Hematopoietic multipotent progenitor cell treated with erythropoietin and hydrocortisone succinate and interleukin-3 and kit ligand, for 4 days (in vitro differentiated cells): ENCODE data around the gene VSIG10L.

Experiments used
- DNase-seq: peaks from one replicate; pipeline ENCODE4 v3.0.0-alpha.2; 2015

The VSIG10L gene

DNA sequence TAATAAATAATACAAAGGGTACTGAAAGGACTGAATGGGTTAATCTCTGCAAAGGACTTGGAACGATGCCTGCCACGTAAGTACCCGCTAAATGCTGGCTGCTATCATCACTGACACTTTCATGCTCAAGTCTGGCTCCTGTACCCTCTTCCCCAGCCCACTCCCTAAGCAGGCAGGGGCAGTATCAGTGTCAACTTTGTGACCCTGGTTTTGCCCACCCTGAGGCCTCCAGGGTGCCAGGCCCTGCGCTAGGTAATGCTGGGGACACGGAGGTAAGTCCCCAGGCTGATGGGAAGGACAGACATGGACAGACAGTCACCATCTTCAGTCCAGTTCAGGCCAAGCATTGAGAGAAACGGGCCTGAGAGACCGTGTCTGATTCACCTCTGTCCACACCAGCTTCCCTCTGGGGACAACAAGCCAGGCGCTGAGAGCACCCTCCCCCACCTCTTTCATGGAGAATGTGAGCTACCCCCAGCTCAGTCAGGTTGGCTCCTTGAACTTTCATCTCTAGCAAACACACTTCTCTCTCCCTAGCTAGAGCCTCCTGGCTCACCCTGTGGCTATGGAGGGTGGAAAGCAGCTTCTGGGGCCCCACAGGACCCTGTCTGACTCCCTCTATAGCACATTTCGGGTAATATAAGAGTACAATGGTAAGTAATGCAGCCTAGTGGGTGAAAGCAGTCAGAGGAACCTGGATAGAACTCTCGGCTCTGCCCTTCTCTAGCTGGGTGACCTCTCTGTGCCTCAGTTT, 23.4 kb upstream of the VSIG10L start:
- peak; percentile 65 for DNase-seq

DNA sequence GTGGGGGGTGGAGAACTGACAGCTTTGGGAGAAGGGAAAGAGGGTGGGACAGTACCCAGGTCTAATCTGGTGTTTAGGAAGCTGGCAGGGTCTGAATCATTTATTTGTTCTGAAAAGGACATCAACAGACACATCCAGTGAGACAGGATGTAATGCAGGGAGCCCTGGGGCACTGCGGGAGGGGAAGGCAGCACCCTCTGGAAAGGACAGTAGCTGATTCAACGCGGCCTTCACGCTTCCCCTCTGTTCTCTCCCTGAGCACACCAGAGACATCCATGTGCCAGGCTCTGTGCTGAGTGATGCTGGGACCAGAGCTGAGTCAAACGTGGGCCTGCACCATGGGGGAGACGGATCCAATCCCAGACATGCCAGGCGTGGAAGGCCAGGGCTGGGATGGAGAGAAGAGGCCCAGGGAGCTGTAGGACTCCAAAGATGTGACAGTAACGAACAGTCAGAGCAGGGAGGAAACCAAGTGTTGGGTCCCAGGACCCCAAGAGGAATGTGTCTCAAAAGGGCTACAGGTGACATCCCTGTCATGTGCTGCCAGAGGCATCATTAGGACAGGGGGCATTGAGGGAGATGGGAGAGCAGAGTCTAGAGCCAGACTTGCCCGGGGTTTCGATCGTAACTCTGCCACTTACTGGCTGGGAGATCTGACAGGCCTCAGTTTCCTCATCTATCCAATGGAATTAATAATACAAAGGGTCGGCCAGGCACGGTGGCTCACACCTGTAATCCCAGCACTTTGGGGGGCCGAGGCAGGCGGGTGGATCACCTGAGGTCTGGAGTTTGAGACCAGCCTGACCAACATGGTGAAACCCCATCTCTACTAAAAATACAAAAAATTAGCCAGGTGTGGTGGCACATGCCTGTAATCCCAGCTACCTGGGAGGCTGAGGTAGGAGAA, 22.5 kb upstream of the VSIG10L start:
- DNase-seq, result no peak

DNA sequence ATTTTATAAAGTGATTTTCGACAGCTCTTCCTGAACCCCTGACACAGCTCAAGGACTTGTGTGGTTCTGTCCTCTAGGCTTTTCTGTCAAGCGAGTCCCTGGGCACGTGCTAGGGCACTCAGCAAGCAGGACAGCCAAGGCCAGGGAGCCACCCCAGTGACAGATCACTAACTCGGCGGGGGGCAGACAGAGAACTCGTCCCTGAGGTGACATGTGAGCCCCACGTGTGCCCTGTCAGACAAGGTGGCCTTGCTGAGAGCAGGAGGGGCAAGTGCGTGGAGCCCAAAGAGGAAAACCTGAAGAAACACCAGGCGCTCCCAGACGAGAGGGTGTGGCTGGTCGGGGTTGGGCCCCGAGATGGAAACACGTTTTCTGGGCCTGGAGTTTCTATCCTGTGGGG, 19.3 kb upstream of the VSIG10L start:
- no peak for DNase-seq

DNA sequence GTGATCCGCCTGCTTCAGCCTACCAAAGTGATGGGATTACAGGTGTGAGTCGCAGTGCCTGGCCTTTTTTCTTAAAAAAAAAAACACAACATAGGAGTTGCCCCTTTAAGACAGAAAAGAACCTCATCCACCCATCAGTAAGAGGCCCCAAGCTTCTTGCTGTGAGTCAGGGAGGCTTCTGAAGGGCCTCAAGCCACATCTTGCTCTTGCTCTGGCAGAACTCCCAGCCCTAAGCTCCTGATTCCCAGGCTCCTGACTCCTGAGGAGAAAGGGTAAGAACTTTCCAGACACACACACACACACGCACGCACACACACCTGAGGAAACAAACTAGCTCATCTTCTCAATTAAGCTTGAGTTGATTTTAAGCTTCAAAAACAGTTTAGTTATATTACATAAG, 17.4 kb upstream of the VSIG10L start:
- no peak for DNase-seq

DNA sequence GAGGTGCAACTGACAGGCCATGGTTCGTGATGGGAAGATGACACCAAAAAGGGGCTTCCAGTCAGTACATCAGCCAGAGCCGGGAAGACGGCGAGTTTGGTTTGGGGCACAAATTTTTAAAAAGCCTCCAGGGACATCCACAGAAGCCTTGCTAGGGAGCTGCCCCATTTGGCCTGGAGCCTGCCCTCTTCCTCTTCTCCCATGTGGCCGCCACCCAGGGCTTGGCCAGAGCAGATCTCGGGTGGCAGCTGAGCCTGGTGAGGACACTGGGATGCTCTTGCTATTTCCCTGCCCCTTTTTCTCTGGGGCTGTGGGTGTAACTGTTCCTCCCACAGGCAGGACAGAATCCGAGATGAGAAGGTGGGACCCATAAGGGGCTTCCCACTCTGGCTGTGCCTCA, 16.0 kb upstream of the VSIG10L start:
- DNase-seq, result no peak

DNA sequence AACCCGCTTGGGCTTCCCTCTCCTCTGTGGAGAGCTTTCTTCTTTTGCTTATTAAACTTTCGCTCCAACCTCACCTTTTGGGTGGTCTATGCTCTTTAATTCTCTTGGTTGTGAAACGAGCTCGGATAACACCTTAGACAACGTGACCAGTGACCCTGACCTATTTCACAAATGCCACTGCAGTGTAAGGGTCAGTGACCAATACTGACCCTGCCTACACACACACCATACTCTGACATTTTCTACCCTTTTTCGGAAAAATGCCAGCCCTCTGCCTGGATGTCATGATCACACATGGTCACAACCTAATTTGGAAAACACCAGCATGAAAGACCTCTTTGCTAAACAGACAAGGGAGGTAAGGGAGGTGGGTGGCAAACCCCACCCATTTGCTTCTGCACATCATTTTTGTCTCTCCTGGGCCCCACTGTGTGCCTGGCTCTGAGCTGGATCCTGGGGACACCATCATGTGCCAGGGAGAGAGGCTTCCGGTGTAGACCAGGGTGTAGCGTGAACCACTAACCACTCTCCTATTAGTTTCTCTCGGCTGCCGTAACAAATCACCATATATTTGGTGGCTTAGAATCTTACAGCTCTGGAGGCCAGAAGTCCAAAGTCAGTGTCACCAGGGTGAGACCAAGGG, 14.3 kb upstream of the VSIG10L start:
- DNase-seq, result no peak

DNA sequence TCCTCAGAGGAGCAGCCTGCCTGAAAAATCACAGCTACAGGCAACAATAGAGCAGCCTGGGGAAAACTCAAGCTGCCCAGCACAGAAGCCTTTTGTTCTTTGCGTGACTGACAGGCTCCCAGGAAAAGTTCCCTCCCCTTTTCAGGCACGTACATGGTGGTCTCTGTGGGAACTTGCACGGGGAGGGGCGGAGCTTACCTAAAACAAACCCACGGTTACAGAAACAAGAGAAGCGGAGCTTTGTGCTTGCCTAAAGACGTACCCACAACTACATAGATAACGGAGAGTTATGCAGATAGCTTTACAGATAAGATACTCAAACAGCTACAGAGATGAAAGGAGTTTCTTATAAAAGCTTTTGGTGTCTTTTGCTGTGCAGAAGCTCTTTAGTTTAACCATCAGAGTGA, 12.8 kb upstream of the VSIG10L start:
- peak; percentile 69 for DNase-seq

DNA sequence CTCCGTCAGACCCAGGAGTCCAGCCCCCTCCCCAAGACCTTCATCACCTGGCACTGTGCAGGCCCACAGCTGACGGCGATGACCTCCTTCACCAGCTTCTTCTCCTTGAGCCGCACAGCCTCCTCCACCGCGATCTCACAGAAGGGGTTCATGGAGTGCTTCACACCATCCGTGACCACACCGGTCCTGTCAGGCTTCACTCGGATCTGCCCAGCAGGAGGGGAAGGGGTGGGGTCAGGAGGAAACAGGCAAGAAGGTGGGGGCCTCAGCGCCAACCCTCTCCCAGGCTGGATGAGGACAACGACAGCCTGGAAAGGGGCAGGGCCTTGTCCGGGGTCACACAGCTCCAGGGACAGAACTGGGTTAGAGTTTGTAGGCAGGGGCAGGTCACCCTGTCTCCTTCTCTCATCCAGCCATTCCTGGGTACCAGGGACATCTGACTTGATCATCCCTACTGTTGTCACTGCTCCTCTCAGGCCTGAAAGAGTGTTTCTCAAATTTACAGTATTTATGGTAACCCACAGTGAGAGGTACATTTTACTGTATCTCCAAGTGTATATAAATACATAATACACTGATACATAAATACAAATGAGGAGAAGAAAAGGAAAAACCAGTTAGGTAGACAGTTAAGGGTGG, 12.3 kb upstream of the VSIG10L start:
- DNase-seq, result no peak

DNA sequence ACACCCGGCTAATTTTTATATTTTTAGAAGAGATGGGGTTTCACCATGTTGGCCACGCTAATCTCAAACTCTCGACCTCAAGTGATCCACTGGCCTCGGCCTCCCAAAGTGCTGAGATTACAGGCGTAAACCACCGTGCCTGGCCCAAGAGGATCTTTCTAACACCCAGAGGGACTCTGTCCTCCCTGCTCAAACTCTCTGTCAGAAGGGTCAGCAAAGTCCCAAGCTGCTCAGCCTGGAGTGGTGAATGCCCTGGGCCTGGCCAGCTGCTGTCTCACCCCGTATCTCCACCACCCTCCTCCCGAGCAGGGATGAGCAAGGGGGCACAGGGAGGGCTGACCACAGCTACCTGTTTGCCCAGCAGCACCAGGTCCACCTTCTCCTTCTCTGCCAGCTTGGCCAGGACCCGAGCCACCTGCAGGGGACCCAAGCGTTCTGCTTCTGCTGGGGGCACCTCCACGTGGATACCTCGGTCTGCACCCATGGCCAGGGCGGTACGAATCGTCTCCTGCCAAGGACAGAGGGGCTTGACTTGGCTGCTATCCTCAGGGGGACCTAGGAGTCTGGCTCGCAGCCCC, 10.9 kb upstream of the VSIG10L start:
- DNase-seq, result no peak

DNA sequence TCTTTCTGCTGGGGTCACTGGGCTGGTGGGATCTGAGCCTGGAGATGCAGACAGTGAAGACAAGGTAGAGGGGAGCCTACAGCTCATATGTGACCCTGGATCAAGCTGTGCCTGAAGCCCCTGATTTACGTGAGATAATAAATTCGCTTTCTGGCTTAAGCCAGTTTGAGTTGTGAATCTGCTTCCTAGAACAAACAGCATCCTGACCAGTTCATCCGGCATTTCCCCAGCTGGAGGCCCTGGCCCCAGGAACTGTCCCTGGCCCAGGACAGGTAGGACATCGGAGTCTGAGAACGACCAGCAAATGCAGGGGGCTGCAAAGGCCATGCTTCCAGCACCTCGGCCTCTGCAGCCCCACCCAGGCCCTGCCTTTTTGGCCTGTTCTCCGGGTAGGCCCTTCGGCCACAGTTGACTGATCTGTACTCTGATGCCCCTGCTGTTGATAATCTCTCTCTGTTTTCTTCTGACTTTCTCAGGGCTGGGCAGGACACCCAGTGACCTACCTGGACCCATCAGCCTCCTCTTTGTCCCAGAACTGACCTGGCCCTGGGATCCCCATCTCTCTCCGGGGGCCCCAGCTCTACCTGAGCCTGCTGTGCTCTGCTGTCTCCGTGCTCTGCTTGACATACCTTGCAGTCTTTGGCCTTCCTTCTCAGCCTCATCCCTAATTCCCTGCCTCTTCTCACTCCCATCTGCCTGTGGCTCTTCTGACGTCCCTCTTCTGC, 9.5 kb upstream of the VSIG10L start:
- no peak for DNase-seq

DNA sequence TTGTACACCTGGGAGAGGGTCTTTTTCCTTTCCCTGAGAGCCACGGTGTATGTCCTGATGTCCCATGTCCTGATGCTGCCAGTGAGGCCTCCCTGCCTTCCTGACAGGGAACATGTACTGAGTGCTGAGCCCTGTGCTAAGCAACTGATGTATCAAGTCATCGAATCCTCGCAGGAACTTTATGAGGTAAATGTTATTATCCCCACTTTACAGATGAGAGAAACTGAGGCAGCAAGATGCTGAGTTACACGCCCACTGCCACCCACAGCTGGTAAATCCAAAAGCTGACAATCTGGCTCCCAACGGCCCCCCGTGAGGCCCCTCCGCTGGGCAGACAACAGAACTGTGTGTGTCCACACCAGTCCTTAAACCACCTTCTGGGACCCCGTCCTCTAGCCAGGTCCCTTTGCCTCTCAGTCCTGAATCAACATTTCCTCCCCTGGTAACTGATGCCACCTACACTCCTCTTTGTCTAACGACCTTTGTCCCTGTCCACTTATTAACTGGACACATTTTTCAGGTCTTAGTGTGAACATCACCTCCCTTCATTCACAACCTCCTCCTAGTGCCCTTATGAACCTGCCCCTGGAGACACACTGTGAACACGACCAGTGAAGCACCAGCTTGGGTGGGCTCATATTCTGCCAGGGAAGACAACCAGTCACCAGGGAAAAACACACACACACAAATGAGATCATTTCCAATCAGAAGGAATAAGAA, 5.4 kb upstream of the VSIG10L start:
- DNase-seq, result no peak

DNA sequence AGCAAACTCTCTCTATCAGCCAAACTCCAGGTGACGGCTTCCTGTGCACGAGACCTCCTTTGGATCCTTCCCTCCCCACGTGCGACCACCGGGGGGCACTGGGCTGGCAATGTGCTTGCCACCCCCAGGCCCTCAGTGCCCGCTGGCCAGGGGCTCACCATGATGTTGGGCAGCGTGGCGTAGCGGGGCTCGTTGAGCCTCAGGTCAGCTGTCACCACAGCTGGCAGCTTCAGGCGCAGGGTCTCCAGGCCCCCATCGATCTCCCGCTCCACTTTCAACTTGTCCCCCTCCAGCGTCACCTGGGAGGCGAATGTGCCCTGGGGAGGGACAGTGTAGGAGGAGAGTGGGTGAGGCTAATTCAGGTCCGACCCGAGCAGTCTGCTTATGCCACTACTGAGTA, 4.8 kb upstream of the VSIG10L start:
- DNase-seq, result no peak

DNA sequence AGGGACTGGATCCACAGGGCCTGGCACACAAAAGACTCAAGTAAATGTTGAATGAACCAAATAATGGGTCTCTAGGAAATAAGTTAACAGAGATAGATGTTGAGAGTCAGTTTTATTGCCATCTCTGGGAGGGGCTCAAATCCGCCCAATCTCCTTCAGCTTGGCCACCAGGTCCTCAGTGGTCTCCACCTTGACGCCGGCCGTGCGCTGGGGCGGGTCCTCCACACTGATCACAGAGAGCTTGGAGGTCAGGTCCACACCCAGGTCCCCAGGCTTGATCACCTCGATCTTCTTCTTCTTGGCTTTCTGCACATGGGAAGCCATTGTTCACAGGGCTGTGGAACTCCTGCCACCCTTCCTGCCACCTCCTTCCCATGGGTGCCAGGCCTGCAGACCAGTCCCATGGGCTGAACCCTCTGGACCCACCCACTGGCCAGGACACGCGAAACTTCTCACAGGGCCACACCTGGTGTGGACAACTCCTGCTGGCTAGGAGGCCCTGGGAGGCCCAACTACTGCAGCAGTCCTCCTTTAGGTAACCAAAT, 3.2 kb upstream of the VSIG10L start:
- no peak for DNase-seq

DNA sequence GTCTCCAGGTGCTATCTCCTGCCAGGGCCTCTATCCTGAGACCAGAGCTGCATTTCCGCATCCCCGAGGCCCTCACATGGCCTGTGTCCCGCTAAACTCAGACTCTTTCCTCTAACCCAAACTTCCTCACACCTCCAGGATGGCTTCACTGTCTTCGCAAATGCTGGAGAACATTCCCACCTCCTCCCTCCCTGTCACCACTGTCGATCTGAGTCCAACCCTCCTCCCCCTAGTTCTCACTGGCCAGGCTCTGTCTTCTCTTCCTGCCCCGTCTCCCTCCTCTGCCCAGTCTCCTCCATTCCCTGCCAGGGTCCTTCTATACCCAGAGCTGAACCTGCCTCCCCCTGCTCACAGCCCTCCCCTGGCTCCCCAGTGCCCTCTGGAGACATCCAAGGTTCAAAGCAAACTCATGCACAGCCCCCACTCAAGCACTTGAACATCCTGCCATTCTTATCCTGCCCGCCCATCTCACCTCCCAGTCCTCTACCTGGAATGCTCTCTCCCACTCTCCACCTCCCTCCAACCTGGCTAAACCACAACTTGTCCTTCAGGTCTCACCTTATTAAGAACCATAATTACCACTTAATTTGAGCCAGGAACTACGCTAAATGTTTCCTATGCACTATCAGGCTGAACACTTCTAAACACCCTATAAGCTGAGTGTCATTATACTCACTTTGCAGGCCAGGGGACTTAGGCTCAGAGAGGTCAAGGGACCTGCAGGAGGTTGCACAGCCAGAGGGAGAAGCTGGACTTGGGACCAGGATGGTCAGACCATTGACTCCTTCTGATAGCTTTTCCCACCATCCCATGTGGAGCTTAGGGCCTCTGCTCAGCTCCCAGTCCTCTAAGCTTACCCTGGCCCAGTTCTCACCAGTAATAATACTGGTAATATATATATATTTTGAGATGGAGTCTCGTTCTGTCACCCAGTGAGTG, 961 bp upstream of the VSIG10L start:
- peak; percentile 7 for DNase-seq

DNA sequence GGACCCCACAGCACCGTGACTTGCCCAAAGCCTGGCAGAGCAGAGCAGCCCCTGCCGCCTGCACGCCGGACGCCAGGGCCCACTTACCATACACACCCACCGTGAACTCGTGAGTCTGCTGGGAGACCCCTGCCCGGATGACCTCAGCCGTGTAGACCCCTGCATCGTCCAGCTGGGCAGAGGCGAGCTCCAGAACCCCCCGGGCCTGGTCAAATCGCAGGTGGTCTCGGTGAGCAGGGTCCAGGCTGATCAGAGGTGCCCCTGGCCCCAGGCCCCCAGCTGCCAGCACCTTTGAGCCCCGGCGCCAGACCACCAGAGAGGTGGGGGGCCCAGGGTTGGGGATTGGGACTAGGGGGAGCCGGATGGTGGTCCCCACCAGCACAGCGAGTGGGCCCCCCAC, 873 bp downstream of the VSIG10L start:
- no peak for DNase-seq

DNA sequence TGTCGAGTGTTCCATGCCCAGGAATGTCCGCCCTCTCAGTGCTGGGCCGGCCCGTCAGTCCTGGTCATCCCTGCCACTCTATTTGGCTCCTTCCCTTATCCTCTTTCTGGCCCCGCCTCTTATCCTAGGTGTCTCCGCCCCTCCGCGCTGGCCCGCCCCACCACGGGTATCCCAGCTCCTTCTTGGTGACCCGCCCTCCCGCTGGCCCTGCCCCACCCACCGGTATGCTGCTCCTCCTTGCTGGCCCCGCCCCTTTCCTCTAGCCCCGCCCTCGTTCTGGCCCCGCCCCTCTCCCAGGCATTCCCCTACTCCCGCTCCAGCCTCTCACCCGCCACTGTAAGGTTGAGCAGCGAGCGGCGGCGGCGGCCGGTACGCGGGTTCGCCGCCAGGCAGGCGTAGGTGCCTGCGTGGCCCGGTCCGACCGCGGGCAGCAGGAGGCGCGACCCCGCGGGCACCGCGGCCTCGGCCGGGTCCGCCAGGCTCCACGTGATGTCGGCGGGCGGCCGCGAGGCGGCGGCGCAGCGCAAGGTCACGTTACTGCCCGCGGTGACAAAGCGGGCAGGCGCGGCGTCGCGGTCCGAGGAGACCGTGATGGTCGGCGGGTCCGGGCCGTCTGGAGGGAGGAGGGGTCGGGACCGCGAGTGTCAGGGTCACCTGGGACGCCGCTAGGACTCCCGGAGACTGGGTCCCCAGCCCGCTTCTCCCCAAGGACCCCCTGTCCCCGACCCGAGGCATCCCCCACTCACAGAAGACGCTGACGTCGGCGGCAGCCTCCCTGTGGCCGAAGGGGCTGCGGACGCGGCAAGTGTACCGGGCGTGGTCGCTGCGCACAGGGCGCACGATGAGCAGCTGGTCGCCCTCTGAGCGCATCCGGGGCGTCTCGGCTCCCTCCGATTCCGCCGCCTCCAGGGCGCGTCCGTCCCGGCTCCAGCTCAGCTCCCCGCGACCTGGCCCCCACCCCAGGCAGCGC, 2.0 kb downstream of the VSIG10L start:
- peak; percentile 99 for DNase-seq

DNA sequence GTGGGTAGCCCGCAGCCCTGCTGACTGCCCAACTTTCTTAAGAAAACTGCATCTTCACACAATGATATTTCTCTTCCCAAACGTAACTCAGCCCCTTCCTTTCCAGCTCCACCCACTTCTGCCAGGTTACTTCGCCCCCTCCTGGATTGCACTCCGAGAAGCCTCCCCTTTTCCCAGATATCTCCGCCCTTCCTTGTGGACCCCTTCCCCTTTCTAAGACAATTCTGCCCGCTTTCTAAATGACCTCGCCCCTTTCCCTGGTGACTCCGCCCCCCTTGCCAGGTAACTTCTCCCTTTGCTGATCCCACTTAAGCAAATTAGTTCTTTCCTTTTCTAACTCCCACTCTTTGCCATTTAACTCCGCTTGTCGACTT, 2.6 kb downstream of the VSIG10L start:
- DNase-seq, result no peak

DNA sequence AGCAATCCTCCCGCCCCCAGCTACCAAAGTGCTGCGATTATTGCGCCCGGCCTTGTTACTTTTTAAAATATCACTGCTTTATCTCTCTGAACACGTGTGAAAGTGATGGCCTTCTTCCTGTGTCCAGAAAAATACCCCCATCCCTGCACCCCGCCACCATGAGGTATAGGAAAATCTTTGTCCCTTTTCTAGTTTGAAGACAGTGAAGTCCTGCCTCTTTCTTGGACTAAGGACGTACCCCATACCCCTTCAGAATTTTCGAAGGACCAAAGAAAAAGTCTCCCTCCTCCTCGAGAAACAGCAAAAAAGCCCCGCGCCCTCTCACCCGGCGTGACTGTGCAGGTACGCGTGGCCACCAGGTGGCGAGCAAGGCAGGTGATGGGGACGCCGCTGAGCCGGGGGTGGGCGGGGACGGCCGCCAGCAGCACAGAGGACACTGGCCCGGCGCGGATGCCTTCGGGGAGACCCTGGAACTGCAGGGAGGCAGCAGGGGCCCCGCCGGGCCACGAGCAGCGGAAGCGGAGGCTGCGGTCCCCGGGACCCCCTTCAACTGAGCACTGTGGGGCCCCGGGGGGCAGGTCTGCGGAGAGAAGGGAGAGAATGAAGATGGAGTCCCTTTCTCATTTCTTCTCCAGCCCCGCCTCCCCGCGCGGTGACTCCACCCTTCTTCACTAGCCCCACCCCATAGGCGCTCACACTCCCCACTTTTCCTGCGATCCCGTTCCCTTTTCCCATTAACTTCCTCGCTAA, 3.2 kb downstream of the VSIG10L start:
- peak; percentile 92 for DNase-seq
